ENCODE results near the gene WDTC1.

Gene WDTC1

GRCh38 chr1:27336756-27337155, 102.3 kb downstream of the WDTC1 start:
- Histone ChIP-seq H3K4me3 (replicated peaks; ENCODE audit: insufficient read depth, low read length) (no peak overlapping the region), H3K27me3 (ENCODE audit: insufficient read depth, poor library complexity, severe bottlenecking) (no peaks in the 10 kb centered on the region), H3K27ac (replicated peaks) (no peak overlapping the region)
- no peak for TF ChIP-seq SPI1 (IDR thresholded peaks at IDR 0.05; ENCODE audit: borderline replicate concordance, low read depth)
- no peak for DNase-seq (ENCODE audit: low read depth in 1 of 2, low spot score in 1 of 2)

- no peak for TF ChIP-seq GABPA (IDR thresholded peaks at IDR 0.05; ENCODE audit: low read depth)
- TF ChIP-seq CTCF (IDR thresholded peaks at IDR 0.05; ENCODE audit: insufficient read depth, low read length): no peak
- no peak for TF ChIP-seq SPI1 (IDR thresholded peaks at IDR 0.05; ENCODE audit: borderline replicate concordance, low read depth)
- no peak for TF ChIP-seq POLR2AphosphoS5 (IDR thresholded peaks at IDR 0.05; ENCODE audit: low read depth)
- TF ChIP-seq REST (IDR thresholded peaks at IDR 0.05; ENCODE audit: insufficient replicate concordance, low read depth): no peak
- no peak for DNase-seq (ENCODE audit: low read depth in 1 of 2, low spot score in 1 of 2)
- Histone ChIP-seq H3K27ac (replicated peaks) (peak overlapping the region; percentile 34), H3K27me3 (ENCODE audit: insufficient read depth, poor library complexity, severe bottlenecking) (no peaks in the 10 kb centered on the region), H3K4me3 (replicated peaks; ENCODE audit: insufficient read depth, low read length) (no peak overlapping the region)
Measured at GRCh38 chr1:27338751-27339150, 104.3 kb downstream of the WDTC1 start.

DNA sequence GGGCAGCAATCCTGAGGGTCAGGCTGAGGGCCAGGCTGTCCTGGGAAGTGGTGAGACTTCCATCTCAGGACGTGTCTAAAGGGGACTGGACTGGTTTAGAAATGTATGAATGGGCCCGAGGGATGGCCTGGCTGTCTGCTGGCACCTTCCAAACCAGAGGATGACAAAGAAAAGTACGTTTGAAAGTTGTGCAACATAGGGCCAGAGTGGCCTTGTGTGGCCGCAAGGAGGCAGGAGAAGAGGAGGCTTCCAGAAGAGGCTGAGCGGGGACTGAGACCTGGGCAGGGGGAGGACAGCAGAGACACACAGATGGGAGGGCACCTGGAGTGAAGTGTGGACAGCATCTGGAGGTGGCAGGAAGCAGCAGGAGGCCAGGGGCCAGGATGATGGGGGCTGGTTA, 104.8 kb downstream of the WDTC1 start:
- DNase-seq (ENCODE audit: low read depth in 1 of 2, low spot score in 1 of 2): peak; percentile 52 to 71
- peak overlapping the region; percentile 34 for H3K27ac ChIP-seq (replicated peaks)
- TF ChIP-seq GABPA (IDR thresholded peaks at IDR 0.05; ENCODE audit: low read depth) (no peak), CTCF (IDR thresholded peaks at IDR 0.05; ENCODE audit: insufficient read depth, low read length) (no peak), REST (IDR thresholded peaks at IDR 0.05; ENCODE audit: insufficient replicate concordance, low read depth) (no peak), POLR2AphosphoS5 (IDR thresholded peaks at IDR 0.05; ENCODE audit: low read depth) (no peak), SPI1 (IDR thresholded peaks at IDR 0.05; ENCODE audit: borderline replicate concordance, low read depth) (no peak)
- no peaks in the 10 kb centered on the region for H3K27me3 ChIP-seq (ENCODE audit: insufficient read depth, poor library complexity, severe bottlenecking)
- no peak overlapping the region for H3K4me3 ChIP-seq (replicated peaks; ENCODE audit: insufficient read depth, low read length)

- DNase-seq (ENCODE audit: low read depth in 1 of 2, low spot score in 1 of 2): peak; percentile 80 to 93
- H3K27me3 ChIP-seq (ENCODE audit: insufficient read depth, poor library complexity, severe bottlenecking): no peaks in the 10 kb centered on the region
- H3K27ac ChIP-seq (replicated peaks): peak within 1 kb of the TSS; percentile 95
- H3K4me3 ChIP-seq (replicated peaks; ENCODE audit: insufficient read depth, low read length): peak within 1 kb of the TSS; percentile 90
- TF ChIP-seq GABPA (IDR thresholded peaks at IDR 0.05; ENCODE audit: low read depth) (no peak; the same call in 1 of the 2 replicates), CTCF (IDR thresholded peaks at IDR 0.05; ENCODE audit: insufficient read depth, low read length) (no peak), REST (IDR thresholded peaks at IDR 0.05; ENCODE audit: insufficient replicate concordance, low read depth) (no peak), POLR2AphosphoS5 (IDR thresholded peaks at IDR 0.05; ENCODE audit: low read depth) (peak; percentile 76), SPI1 (IDR thresholded peaks at IDR 0.05; ENCODE audit: borderline replicate concordance, low read depth) (no peak; the same call in 1 of the 2 replicates)
Measured at GRCh38 chr1:27341525-27342252, 107.3 kb downstream of the WDTC1 start, which contains the start of gene SYTL1. TSS of gene SYTL1 (plus strand) at chr1:27342022. CDS start at chr1:27345335, 3,313 bp downstream.

All from HL-60 (cell line).